HG03378 (cell line): Measurements from ENCODE around the gene GAS2.

Experiments
- ATAC-seq: cut with Tn5 transposase; IDR thresholded peaks from one replicate; pipeline ENCODE4 v1.9.1; 2021; ENCODE audit warnings: mild to moderate bottlenecking, moderate library complexity; ENCODE audit not compliant: unreplicated experiment

Gene GAS2

GRCh38 chr11:22725079-22725478 lies 58.7 kb downstream of the GAS2 start:
- no peak for ATAC-seq

- no peak for ATAC-seq
Measured at GRCh38 chr11:22728600-22729389, 62.4 kb downstream of the GAS2 start.

GRCh38 chr11:22730319-22730718 lies 63.9 kb downstream of the GAS2 start:
- peak; percentile 84 for ATAC-seq

- ATAC-seq: no peak
Measured at GRCh38 chr11:22732588-22732987, 66.2 kb downstream of the GAS2 start.

- no peak for ATAC-seq
Measured at GRCh38 chr11:22733475-22734248, 67.3 kb downstream of the GAS2 start.

GRCh38 chr11:22734628-22735345 lies 68.4 kb downstream of the GAS2 start:
- ATAC-seq: no peak

- no peak for ATAC-seq
Measured at GRCh38 chr11:22742157-22742613, 75.8 kb downstream of the GAS2 start.

GRCh38 chr11:22749536-22749935 lies 83.1 kb downstream of the GAS2 start:
- no peak for ATAC-seq

- no peak for ATAC-seq
Measured at GRCh38 chr11:22752908-22753310, 86.5 kb downstream of the GAS2 start.

- no peak for ATAC-seq
Measured at GRCh38 chr11:22753416-22753815, 87.0 kb downstream of the GAS2 start.

GRCh38 chr11:22761066-22761465 lies 94.7 kb downstream of the GAS2 start:
- ATAC-seq: no peak

GRCh38 chr11:22763166-22763565 lies 96.8 kb downstream of the GAS2 start:
- no peak for ATAC-seq

GRCh38 chr11:22764735-22765134 lies 98.3 kb downstream of the GAS2 start:
- no peak for ATAC-seq

- ATAC-seq: no peak
Measured at GRCh38 chr11:22768281-22768680, 101.9 kb downstream of the GAS2 start.

- ATAC-seq: no peak
Measured at GRCh38 chr11:22769081-22769480, 102.7 kb downstream of the GAS2 start.

- ATAC-seq: peak; percentile 69
Measured at GRCh38 chr11:22774716-22775115, 108.3 kb downstream of the GAS2 start.

- no peak for ATAC-seq
Measured at GRCh38 chr11:22775248-22775647, 108.8 kb downstream of the GAS2 start.

- peak; percentile 30 for ATAC-seq
Measured at GRCh38 chr11:22778642-22779041, 112.2 kb downstream of the GAS2 start.

GRCh38 chr11:22779850-22780249 lies 113.4 kb downstream of the GAS2 start:
- no peak for ATAC-seq

GRCh38 chr11:22780952-22781593 lies 114.7 kb downstream of the GAS2 start:
- peak; percentile 90 for ATAC-seq

GRCh38 chr11:22785251-22785650 lies 118.8 kb downstream of the GAS2 start:
- ATAC-seq: no peak
